ENCODE data around the gene CDC14B.
"Not testable (repeated sequence)": the region's sequence is repeated elsewhere in the genome, so short reads cannot be mapped to it uniquely, and the experiment has no call there.

CDC14B gene

GRCh38 chr9:96585426-96585825 lies 34.2 kb downstream of the CDC14B start:
- DNase-seq: no peak

- not testable (repeated sequence) for DNase-seq
These were observed 37.4 kb downstream of the CDC14B start for GRCh38 chr9:96582199-96582598.

GRCh38 chr9:96581786-96582185 lies 37.9 kb downstream of the CDC14B start:
- DNase-seq: no peak

- DNase-seq: no peak
These were observed 38.3 kb downstream of the CDC14B start for GRCh38 chr9:96581301-96581700.

- no peak for DNase-seq
These were observed 44.7 kb downstream of the CDC14B start for GRCh38 chr9:96574931-96575351.

- no peak for DNase-seq
These were observed 45.2 kb downstream of the CDC14B start for GRCh38 chr9:96574455-96574854.

GRCh38 chr9:96567203-96567700 lies 52.4 kb downstream of the CDC14B start:
- DNase-seq: no peak

- no peak for DNase-seq
These were observed 53.0 kb downstream of the CDC14B start for GRCh38 chr9:96566498-96567202.

- DNase-seq: no peak
These were observed 53.8 kb downstream of the CDC14B start for GRCh38 chr9:96565671-96566497.

GRCh38 chr9:96564217-96564616 lies 55.4 kb downstream of the CDC14B start:
- DNase-seq: no peak

- DNase-seq: no peak
These were observed 60.2 kb downstream of the CDC14B start for GRCh38 chr9:96559339-96559943.

GRCh38 chr9:96557921-96558320 lies 61.7 kb downstream of the CDC14B start:
- no peak for DNase-seq

GRCh38 chr9:96556701-96557461 lies 62.8 kb downstream of the CDC14B start:
- DNase-seq: no peak

GRCh38 chr9:96555567-96556386 lies 63.9 kb downstream of the CDC14B start:
- DNase-seq: no peak

- no peak for DNase-seq
These were observed 64.7 kb downstream of the CDC14B start for GRCh38 chr9:96554801-96555566.

GRCh38 chr9:96554326-96554725 lies 65.3 kb downstream of the CDC14B start:
- no peak for DNase-seq

GRCh38 chr9:96553070-96553469 lies 66.6 kb downstream of the CDC14B start:
- DNase-seq: no peak

- no peak for DNase-seq
These were observed 68.2 kb downstream of the CDC14B start for GRCh38 chr9:96551403-96551802.

- no peak for DNase-seq
These were observed 69.0 kb downstream of the CDC14B start for GRCh38 chr9:96550659-96551058.

GRCh38 chr9:96543131-96543530 lies 76.5 kb downstream of the CDC14B start:
- DNase-seq: not testable (repeated sequence)

GRCh38 chr9:96540106-96540505 lies 79.5 kb downstream of the CDC14B start:
- no peak for DNase-seq

All from NCI-H1930 (cell line).